Testis (tissue), 3 donors: ENCODE results near the gene ATP1A3. TPM values are rescaled to one million over a fixed set of nuclear protein-coding genes. Genes with fewer than 3 reads are reported as not detected.

Source experiments
- DNase-seq: peaks from one replicate; pipeline ENCODE4 v3.0.0-alpha.2; 2019
- H3K27ac ChIP-seq, 2 donors: fragments of 200-600 bp; sonication (generic); one replicate each; pipeline ENCODE4 v1.5.1; 2019
- H3K27me3 ChIP-seq: fragments of 200-600 bp; sonication (generic); one replicate; pipeline ENCODE4 v1.5.1; 2019
- H3K36me3 ChIP-seq: fragments of 200-600 bp; sonication (generic); one replicate; pipeline ENCODE4 v1.5.1; 2017; ENCODE audit warnings: low read depth; ENCODE audit errors: missing control alignments
- H3K4me1 ChIP-seq: fragments of 200-600 bp; sonication (generic); one replicate; pipeline ENCODE4 v1.5.1; 2019
- H3K4me3 ChIP-seq, 2 donors: fragments of 200-600 bp; sonication (generic); one replicate each; pipeline ENCODE4 v1.5.1; 2017 to 2019
- H3K9me3 ChIP-seq: fragments of 200-600 bp; sonication (generic); one replicate; pipeline ENCODE4 v1.5.1; 2017
- CTCF ChIP-seq, 3 experiments: fragments of 450-650 bp in 2 of 3; fragments of 200-600 bp in 1 of 3; sonication (generic) in 1 of 3; IDR thresholded peaks; one replicate each; pipeline ENCODE4 v1.5.1; 2016 to 2019; ENCODE audit warnings: antibody characterized with exemption in 3 of 3, mild to moderate bottlenecking in 2 of 3, moderate library complexity in 1 of 3
- POLR2A ChIP-seq: fragments of 450-650 bp; IDR thresholded peaks from one replicate; pipeline ENCODE4 v1.6.1; 2017; ENCODE audit warnings: antibody characterized with exemption, mild to moderate bottlenecking, moderate library complexity
- WGBS, 2 donors: methylation state at CpG; one replicate each; pipeline ENCODE4 v1.1.5; 2018; 5-methylcytosine and 5-hydroxymethylcytosine counted together
- intact Hi-C: fragments of 100-400 bp; cut with DNase I; formaldehyde crosslinking; loops from one replicate; pipeline ENCODE4 v1.15.1; 2023; ENCODE audit warnings: low total_unique reads
- polyA plus RNA-seq: library from polyadenylated mRNA; stranded (reverse); fragments of 350-450 nt; fragmentation: Illumina TruSeq; extraction: RNeasy Lipid Tissue Mini Kit (QIAGEN cat#74804); gene quantifications from one replicate; pipeline ENCODE4 v1.2.3, GENCODE V29; 2014; ENCODE audit warnings: low read depth, low replicate concordance; ENCODE audit not compliant: insufficient read depth
- total RNA-seq, 2 donors: library from RNA; depleted of rRNA; stranded (reverse); fragments of >200 nt; gene quantifications; one replicate each; pipeline ENCODE4 v1.2.3, GENCODE V29; 2016

ATP1A3 gene
- total and polyA plus RNA-seq, 3 donors from 2014 or later = 30.3 to 87.3 (median 60.8) TPM

DNA sequence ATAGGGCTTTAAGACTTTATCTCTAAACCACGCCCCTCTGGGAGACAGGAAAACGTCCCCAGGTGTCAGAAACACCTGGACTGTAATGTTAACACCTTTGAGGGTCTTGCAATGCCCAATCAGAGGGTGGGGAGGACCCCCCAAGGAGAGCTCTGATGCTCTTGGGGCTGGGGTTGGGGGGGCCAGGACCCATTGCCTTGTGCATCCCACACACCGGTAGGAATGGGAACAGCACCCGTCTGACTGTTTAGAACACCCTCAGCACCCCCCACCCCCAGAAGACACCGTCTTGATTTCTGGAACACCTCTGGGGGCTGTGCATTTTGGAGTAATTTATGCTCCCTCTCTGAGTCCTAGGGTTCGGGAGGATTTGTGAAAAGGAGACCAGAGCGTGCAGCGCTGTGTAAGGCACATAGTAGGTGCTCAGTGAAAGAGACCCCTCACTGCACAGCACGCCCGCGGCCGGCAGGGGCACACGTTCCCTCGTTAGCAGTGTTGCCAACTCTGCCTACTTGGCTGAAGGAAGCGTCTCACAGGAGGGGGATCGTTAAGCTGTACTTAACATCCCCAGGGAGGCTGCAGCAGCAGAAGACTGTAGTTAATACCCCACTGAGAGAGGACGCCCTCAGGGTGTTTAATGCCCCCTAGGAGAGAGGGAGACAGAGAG is 63.0 kb downstream of the ATP1A3 start:
- DNase-seq = no peak
- Histone ChIP-seq H3K27ac (no peak overlapping the region), H3K4me3 (no peak overlapping the region), H3K4me1 (peaks cover 12% of the 10 kb centered on the region), H3K27me3 (peaks cover 4% of the 10 kb centered on the region), H3K9me3 (no peaks in the 10 kb centered on the region), H3K36me3 (no peaks in the 10 kb centered on the region)
- WGBS, 2 donors = 41 to 54% methylated on average over 15 to 17 of the region's 17 CpGs
- TF ChIP-seq CTCF (IDR thresholded peaks at IDR 0.05) = no peak
- TF ChIP-seq POLR2A = no peak
- intact Hi-C loops = no loop called here

GRCh38 chr19:41930322-41930722 is 63.7 kb downstream of the ATP1A3 start:
- Histone ChIP-seq H3K4me3 (no peak overlapping the region), H3K36me3 (no peaks in the 10 kb centered on the region), H3K9me3 (no peaks in the 10 kb centered on the region), H3K4me1 (peaks cover 12% of the 10 kb centered on the region), H3K27ac (no peak overlapping the region), H3K27me3 (peaks cover 4% of the 10 kb centered on the region)
- 45 to 72% methylated on average over 6 to 7 of the region's 7 CpGs for WGBS, 2 donors
- no peak for DNase-seq
- intact Hi-C loops = no loop called here
- TF ChIP-seq CTCF (IDR thresholded peaks at IDR 0.05) (no peak), POLR2A (no peak)

DNA sequence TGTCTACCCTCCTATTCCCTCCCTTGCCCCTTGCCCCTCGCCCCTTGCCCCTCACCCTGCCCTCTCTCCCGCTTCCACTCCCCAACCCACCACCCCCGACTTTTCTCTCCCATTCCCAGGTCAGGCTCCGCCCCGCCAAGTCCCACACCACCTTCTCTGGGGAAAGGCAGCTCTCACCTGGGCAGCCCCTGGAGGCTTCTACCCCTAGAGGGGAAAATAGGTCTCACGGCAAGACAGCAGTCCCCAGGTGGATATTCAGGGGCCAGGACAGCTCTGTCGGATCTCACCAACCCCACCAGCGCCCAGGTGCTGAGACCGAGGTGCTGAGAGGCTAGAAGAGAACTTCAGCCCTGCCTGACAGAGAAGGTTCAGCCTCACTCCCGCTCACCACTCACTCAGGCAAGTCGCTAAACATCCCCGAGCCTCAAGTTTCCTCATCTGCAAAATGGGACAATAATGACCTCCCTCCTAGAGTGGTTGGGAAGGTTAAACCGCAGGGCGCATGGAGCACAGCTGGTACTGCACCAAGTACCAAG is 64.4 kb downstream of the ATP1A3 start:
- H3K36me3 ChIP-seq = no peaks in the 10 kb centered on the region
- H3K9me3 ChIP-seq = no peaks in the 10 kb centered on the region
- peaks cover 4% of the 10 kb centered on the region for H3K27me3 ChIP-seq
- 53 to 58% methylated on average over 10 to 14 of the region's 14 CpGs for WGBS, 2 donors
- peaks cover 12% of the 10 kb centered on the region for H3K4me1 ChIP-seq
- H3K27ac ChIP-seq = no peak overlapping the region
- DNase-seq = no peak
- H3K4me3 ChIP-seq = no peak overlapping the region
- TF ChIP-seq CTCF (IDR thresholded peaks at IDR 0.05) (no peak), POLR2A (no peak)
- intact Hi-C loops = no loop called here

DNA sequence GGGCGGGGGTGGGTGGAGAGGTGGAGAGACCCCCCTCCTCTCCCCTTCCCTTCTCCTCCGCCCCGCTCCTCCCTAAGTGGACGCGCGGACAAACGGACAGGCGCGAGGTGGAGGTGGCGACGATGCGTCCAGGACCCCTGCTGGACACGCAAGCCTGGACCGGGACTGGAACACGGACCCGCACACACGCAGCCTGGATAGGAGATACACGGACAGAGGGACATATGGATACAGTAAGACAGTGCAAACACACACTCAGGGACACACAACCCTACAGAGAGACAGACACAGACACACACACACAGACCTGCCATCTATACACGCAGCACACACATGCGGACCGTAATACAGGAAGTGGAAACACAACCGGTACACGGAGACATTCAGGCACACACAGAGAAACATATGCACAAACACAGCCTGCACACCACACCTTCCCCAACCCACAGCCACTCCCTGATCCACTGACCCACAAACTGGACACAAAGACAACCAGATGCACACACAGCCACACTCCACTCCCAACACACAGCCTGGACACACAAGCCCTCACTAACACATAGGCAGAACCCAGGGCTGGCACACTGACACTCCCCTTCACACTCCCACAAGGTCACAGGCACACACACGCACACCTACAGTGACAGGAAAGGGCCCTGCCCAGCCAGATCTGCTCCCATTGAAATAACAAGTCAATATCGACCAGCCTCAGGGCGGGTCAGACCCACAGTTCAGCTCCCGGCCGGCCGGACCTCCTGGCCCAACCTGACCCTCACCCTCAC is 65.1 kb downstream of the ATP1A3 start:
- intact Hi-C loops = no loop called here
- no peak for TF ChIP-seq POLR2A
- no peak for TF ChIP-seq CTCF (IDR thresholded peaks at IDR 0.05)
- H3K4me1 ChIP-seq = peaks cover 12% of the 10 kb centered on the region
- no peaks in the 10 kb centered on the region for H3K36me3 ChIP-seq
- no peak overlapping the region for H3K27ac ChIP-seq
- H3K4me3 ChIP-seq = peak overlapping the region in 1 of 2 donors; percentile 60
- peaks cover 4% of the 10 kb centered on the region for H3K27me3 ChIP-seq
- no peaks in the 10 kb centered on the region for H3K9me3 ChIP-seq
- no peak for DNase-seq
- WGBS, 2 donors = 9 to 15% methylated on average over 20 to 29 of the region's 29 CpGs
